ENCODE data around the gene CDH16.
"Not testable (repeated sequence)": the region's sequence is repeated elsewhere in the genome, so short reads cannot be mapped to it uniquely, and the experiment has no call there.

The CDH16 gene

GRCh38 chr16:66947302-66948065, 28.8 kb upstream of the CDH16 start:
- peak; percentile 62 for DNase-seq (ENCODE audit: low read depth)

GRCh38 chr16:66946974-66947301, 28.3 kb upstream of the CDH16 start:
- no peak for DNase-seq (ENCODE audit: low read depth)

DNA sequence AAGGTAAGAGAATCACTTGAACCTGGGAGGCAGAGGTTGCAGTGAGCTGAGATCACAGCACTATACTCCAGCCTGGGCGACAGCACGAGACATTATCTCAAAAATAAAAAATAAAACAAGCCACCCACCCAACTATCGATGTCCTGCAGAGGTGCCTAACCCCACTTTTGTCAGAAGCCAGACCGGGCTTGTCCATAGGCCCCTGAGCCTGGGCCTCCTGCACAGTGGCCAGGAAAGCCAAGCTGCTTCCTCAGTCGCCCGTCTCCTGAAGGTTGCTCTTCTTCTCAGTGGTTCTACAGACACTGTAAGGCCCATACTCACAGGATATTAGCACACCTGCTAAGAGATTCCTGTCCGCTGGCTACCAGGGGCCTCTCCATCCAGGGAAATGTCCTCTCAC, 27.9 kb upstream of the CDH16 start:
- DNase-seq (ENCODE audit: low read depth): no peak

DNA sequence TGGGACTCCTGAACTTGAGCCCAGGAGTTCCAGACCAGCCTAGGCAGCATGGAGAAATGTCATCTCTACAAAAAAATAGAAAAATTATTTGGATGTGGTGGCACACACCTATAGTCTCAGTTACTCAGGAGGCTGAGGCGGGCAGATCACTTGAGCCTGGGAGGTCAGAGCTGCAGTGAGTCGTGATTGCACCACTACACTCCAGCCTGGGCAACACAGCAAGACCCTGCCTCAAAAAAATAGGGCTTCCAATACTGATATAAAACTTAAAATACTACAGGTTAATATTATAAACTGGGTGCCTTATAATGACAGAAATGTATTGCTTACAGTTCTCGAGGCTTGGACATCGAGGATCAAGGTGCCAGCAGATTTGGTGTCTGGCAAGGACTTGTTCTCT, 27.3 kb upstream of the CDH16 start:
- DNase-seq (ENCODE audit: low read depth): no peak

DNA sequence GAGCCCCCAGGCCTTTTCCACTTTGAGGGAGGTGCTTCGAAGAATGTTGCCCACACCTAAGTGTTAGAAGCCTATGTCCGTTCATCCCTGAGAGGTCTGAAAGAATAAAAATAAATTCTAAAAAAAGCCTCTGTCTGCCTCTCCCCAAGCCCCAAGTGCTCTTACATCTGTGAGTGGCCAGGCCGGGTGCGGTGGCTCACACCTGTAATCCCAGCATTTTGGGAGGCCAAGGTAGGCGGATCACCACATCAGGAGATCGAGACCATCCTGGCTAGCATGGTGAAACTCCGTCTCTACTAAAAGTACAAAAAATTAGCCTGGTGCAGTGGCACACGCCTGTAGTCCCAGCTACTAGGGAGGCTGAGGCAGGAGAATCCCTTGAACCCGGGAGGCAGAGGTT, 26.3 kb upstream of the CDH16 start:
- DNase-seq (ENCODE audit: low read depth): not testable (repeated sequence)

DNA sequence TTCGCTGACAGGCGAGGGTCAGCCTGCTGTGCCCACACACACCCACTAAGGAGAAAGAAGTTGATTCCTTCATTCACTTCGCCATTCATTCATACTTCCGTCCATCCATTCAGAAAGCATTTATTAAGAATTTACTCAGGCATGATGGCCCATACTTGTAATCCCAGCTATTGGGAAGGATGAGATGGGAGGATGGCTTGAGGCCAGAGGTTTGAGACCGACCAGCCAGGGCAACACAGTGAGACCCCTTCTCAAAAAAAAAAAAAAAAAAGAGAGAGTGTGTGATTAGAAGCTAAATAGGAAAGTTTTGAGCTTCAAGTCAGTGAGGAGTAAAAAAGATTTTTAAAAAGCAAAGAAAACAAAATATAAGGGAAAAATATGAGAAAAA, 25.4 kb upstream of the CDH16 start:
- DNase-seq (ENCODE audit: low read depth): no peak

DNA sequence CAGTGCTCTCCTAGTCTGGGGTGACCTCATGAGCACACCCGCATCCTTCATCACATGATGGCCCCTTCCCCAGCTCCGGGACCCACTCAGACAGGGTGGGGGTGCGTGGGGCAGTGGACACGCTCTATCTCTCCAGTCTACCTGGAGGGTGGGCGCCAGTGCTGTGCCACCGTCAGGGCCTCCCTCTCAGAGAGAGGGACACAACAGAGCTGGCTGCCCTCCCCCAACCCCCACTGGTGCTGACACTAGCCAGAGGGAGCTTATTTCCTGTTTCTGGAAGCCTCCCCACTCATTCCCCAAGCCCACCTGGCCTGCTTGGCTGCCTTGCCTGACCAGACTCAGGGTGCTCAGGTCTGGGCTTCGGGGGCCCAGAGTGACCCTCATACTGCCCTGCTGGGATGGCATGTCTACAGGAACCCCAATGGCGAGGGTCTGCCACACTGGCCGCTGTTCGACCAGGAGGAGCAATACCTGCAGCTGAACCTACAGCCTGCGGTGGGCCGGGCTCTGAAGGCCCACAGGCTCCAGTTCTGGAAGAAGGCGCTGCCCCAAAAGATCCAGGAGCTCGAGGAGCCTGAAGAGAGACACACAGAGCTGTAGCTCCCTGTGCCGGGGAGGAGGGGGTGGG, 24.9 kb upstream of the CDH16 start:
- no peak for DNase-seq (ENCODE audit: low read depth)

GRCh38 chr16:66942981-66943380, 24.3 kb upstream of the CDH16 start:
- no peak for DNase-seq (ENCODE audit: low read depth)

GRCh38 chr16:66940236-66940635, 21.6 kb upstream of the CDH16 start:
- no peak for DNase-seq (ENCODE audit: low read depth)

DNA sequence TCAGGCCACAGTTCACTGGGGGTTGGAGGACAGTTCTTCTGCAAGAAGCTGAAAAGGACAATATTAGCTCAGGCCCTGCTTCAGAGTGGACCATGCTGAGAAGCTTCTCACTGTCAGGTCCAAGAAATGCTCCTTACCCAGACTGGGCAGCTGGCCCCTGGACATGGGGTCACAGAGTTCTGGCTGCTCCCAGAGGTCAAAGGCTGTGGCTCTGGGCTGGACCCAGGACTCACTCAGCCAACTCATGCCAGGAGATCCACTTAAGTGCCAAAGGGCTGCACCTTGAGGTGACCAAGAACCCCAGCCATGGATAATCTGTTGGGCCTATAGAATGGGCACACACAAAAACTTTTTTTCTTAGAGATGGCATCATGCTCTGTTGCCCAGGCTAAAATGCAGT, 20.7 kb upstream of the CDH16 start:
- DNase-seq (ENCODE audit: low read depth): no peak

DNA sequence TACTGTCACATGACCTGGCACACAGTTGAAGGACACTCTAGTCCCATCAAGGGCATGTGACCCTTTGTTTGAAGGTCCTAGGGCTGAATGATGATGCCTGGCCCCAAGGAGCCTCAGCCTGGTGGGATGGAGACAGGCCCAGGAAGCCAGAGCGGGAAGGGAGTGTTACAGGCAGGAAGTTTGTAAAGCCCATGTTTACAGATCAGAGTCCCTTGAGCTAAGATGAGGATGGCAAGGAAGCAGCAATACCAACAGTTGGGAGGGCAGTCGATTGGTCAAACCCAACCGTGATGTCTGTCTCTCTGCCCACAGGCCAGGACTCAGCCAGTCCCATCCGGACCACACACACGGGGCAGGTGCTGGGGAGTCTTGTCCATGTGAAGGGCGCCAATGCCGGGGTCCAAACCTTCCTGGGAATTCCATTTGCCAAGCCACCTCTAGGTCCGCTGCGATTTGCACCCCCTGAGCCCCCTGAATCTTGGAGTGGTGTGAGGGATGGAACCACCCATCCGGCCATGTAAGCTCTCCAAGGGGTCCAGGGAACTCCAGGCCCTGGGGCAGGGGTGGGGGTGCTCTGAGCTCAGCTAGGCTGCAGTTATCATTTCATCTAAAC, 19.1 kb upstream of the CDH16 start:
- DNase-seq (ENCODE audit: low read depth): no peak

DNA sequence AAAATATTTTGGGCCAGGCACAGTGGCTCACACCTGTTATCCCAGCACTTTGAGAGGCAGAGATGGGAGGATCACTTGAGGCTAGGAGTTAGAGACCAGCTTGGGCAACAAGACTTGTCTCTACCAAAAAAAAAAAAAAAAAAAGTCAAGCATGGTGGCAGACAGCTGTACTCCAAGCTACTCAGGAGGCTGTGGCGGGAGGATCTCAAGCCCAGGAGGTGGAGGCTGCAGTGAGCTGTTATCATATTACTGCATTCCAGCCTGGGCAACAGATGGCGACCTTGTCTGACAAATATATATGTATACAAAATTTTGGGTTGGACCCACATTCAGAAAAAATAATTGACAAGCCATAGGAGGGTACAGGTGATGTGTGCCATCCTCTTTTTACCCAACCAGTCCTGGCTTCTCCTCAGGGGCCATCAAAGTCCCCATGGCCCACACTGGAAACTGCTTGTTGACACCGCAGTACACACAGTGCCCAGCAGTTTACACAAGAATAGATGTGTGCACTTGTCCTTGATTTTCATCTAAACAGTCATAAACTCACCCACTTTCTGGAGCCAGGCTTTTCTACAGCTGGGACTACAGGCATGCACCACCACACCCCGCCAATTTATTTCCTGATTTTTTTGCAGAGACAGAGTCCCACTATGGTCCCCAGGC, 18.3 kb upstream of the CDH16 start:
- no peak for DNase-seq (ENCODE audit: low read depth)

- no peak for DNase-seq (ENCODE audit: low read depth)
Measured at GRCh38 chr16:66936462-66936861, 17.8 kb upstream of the CDH16 start.

GRCh38 chr16:66935314-66936011, 16.8 kb upstream of the CDH16 start, which contains the start of gene CES2:
Gene CES2, plus strand, starts transcription at chr16:66935516. Its CDS starts 120 bp downstream, at chr16:66935636.
- DNase-seq (ENCODE audit: low read depth): no peak

DNA sequence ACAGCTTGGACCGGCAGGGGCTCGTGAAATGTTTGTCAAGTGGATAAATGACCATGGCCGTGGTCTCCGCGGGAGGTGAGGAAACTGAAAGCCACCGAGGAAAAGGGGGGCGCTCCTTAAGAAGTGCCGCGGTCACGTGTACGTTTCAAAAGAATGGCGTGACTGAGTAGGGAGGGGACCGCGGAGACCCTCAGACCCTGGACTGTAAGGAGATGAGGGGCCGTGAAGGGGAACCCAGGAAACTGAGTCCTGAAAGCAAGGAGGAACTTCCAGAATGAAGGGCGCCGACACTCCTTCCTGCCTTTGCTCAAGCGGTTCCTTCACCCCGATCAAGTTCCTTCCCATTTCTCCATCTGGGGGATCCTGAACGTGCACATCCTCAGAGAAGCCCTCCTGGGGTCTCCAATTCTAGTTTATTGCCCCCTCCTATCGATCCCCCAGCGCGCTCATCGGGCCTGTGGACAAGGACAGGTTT, 16.2 kb upstream of the CDH16 start:
- DNase-seq (ENCODE audit: low read depth): not testable (repeated sequence)

- peak; percentile 82 for DNase-seq (ENCODE audit: low read depth)
Measured at GRCh38 chr16:66934138-66934838, 15.6 kb upstream of the CDH16 start, which contains the start of gene CIAO2B. Gene CIAO2B, minus strand, starts transcription at chr16:66934402. Its CDS starts 38 bp downstream, at chr16:66934364.

- no peak for DNase-seq (ENCODE audit: low read depth)
Measured at GRCh38 chr16:66933776-66934137, 15.1 kb upstream of the CDH16 start.

DNA sequence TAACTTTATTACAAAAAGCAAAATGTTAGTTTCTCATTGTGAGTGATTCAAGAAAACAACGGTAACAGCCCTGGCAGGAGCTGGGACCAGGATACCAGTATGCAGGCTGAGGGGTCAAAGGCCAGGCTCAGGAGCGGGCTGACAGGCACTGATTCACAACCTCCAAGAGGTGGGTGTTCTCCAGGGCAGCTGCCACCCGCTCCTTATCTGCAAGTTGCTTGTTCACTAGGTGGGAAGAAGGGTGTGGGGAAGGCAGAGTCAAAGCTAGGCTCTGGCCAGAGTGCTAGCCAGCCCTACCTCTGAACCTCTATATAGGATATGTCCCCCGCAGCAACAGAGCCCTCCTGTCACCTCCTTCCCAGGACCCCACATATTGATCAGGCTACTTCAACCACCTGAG, 13.4 kb upstream of the CDH16 start:
- DNase-seq (ENCODE audit: low read depth): no peak

GRCh38 chr16:66931665-66932064, 13.0 kb upstream of the CDH16 start:
- no peak for DNase-seq (ENCODE audit: low read depth)

GRCh38 chr16:66930189-66930588, 11.5 kb upstream of the CDH16 start:
- DNase-seq (ENCODE audit: low read depth): no peak

DNA sequence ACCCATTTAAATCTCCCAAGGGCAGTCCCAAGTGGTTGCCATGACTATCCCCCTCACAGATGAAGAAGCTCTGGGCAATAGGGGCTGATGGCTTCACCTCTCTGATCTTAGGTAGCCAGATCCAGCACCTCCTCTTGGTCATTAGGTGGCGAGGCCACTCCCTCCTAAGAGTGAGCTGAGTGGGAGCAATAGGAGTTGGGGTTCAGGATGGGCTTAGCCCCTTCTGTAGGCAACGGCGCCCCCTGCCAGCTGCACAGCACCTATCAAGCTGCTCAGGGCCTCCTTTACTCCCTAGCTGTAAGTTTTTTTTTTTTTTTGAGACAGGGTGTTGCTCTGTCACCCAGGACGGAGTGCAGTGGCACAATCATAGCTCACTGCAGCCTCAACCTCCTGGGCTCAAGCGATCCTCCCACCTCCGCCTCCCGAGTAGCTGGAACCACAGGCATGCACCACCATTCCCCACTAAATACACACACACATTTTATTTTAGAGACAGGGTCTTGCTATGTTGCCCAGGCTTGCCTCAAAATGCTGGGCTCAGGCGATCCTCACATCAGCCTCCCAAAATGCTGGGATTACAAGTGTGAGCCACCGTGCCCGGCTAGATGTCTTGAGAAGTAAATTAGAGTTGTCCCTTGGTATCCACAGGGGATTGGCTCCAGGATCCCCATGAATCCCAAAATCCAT, 10.2 kb upstream of the CDH16 start:
- no peak for DNase-seq (ENCODE audit: low read depth)

All from activated T-helper 1 cell treated with Interleukin-2 at 50 U/mL for 16 hours (primary cell).